HG03520 (cell line): Measurements from ENCODE around the gene CSN1S1.
"Not testable (repeated sequence)": the region's sequence is repeated elsewhere in the genome, so short reads cannot be mapped to it uniquely, and the experiment has no call there.

ENCODE experiments used
- ATAC-seq: cut with Tn5 transposase; IDR thresholded peaks from one replicate; pipeline ENCODE4 v1.9.1; 2021; ENCODE audit warnings: mild to moderate bottlenecking, moderate library complexity; ENCODE audit not compliant: unreplicated experiment

CSN1S1 gene, protein sequence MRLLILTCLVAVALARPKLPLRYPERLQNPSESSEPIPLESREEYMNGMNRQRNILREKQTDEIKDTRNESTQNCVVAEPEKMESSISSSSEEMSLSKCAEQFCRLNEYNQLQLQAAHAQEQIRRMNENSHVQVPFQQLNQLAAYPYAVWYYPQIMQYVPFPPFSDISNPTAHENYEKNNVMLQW

DNA sequence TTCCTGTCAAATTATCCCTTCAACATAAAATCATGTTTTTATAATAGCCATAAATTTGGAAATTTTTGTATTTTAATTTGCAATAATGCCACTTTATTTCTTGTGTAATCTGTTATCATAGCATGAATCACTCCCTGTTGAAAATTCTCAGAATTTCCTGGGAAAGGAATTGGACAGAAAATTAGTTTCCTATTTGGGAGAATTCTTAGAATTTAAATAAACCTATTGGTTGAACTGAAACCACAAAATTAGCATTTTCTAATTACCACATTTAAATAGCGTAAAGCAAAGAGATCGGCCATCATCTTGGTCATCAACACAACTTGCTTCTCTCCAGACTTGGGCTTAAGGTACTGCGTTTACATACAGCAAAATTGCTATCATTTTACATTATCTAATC, at the start of gene CSN1S1:
CSN1S1 (plus strand) TSS at position 301 of the 400 bp plus-strand sequence. CDS start 1,488 bp downstream, outside the sequence.
- no peak for ATAC-seq

DNA sequence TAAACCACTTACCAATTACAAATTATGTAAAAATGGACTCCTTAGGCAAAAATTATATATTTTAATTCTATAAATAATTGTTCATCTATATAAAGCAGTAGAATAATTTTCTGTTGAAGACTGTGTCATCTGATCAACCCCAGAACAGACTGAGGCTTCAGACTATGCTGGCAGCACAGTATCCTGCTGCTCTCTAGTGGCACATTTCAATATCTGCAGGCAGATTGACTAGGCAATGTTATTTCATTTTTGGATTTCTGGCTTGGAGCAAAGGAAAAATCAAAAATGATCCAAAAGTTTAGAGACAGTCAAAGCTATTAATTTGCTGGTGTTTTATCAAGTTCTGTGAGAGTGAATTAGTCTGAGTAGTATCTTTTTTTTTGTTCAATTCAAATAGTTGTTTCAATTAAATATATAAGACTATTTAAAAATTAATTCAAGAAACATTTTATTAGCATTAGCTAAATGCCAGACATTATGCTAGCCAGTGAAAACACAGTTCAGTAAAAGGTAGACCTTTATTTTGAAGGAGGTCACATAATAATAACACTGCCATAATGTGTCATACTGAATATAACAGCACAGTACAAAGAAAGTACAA, 49.6 kb upstream of the CSN1S1 start:
- ATAC-seq = peak; percentile 86

GRCh38 chr4:69882150-69882549, 48.7 kb upstream of the CSN1S1 start:
- no peak for ATAC-seq

- no peak for ATAC-seq
Observed at GRCh38 chr4:69888336-69888735, 42.5 kb upstream of the CSN1S1 start.

GRCh38 chr4:69894186-69894585, 36.7 kb upstream of the CSN1S1 start:
- no peak for ATAC-seq

- ATAC-seq = no peak
Observed at GRCh38 chr4:69894721-69895120, 36.1 kb upstream of the CSN1S1 start.

- no peak for ATAC-seq
Observed at GRCh38 chr4:69896530-69897116, 34.2 kb upstream of the CSN1S1 start.

DNA sequence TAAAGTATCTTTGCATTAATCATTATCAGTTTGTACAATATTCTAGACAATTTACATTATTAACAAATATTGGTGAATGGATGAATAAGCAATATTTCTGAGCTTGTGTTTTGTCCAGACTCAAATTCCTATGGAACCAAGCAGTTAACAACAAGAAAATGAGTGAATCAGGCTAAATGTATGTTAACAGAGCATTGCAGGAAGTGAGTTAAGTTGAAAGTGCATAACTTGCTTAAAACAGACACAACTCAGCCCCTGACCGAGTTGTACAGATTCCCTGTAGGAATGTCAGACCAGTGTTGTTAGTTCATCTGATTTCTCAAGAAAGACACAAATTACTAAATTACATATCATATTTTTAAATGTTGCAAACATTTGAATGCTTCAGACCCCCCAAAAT, 23.7 kb upstream of the CSN1S1 start:
- no peak for ATAC-seq

DNA sequence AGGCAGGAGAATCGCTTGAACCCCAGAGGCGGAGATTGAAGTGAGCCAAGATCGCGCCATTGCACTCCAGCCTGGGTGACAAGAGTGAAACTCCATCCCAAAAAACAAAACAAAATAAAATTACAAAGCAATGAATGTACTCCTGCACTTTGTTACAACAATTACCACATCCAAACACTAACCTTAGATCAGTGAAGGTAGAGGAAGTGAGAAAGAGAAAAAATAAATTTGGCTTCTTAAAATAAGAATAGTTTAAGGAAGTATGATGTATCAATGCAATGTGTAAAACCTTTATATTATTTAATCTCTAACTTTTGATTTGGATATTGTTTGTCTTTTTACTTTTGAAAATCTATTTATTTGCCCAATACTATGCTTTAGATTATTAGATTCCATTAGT, 21.7 kb upstream of the CSN1S1 start:
- ATAC-seq = no peak

DNA sequence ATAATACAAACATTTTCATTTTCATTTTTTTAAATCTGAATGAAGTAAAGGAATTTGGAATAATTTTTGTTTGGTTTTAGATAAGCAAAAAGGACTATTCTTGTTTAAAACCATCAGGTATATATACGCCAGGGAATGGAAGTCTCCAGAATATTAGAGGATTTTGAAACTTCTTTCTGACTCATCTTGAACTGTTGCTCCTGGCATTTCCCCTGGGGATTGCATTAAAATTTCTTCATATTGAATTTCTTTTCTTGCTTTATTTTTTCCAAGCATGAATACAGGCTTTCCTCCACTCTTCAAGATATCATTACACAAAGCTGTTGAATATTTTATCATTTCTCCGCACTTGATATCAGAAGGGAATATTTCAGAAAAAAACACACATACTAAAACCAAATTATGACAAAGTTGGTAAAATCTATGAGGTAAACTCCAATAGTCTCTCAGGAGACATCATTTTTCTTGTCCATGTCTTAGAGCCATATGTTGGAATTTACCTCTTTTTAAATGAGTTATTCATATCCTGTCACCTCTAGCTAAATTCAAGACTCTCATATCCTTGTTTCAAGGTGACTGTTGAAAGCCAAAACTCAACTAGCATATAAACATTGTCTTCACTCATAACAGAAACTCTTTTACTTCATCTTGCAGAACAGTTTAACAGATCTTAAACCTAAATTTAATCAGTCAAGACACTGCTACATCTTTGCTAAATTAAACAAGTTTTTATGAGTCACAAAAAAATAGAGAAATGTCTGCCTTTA, 20.7 kb upstream of the CSN1S1 start:
- ATAC-seq = peak; percentile 83

- ATAC-seq = no peak
Observed at GRCh38 chr4:69920874-69921273, 10.0 kb upstream of the CSN1S1 start.

DNA sequence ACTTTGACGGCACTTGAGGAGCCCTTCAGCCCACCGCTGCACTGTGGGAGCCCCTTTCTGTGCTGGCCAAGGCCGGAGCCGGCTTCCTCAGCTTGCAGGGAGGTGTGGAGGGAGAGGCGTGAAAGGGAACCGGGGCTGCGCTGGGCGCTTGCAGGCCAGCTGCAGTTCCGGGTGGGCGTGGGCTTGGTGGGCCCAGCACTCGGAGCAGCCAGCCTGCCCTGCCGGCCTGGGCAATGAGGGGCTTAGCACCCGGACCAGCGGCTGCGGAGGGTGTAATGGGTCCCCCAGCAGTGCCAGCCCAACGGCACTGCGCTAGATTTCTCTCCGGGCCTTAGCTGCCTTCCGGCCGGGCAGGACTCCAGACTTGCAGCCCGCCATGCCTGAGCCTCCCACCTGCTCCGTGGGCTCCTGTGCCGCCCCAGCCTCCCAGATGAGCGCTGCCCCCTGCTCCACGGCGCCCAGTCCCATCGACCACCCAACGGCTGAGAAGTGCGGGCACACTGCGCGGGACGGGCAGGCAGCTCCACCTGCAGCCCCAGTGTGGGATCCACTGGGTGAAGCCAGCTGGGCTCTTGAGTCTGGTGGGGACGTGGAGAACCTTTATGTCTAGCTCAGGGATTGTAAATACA, 7.0 kb upstream of the CSN1S1 start:
- not testable (repeated sequence) for ATAC-seq

GRCh38 chr4:69934150-69934549, 3.3 kb downstream of the CSN1S1 start:
- no peak for ATAC-seq

DNA sequence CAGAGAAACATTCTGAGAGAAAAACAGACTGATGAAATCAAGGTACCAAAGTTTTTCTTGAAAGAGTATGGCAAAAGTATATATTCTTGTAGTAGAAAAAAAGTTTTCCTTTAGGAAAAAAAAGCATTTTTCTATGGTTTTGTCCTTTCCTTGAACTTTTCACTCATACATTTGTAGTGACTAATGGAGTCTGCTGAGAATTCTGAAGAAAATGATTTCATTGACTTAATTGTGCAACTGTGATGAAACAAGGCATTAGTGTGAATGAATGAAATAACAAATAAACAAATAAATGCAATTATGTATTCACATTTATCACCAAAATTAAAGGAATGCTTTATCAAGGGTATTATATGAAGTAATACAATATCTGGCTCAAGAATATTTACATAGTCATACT, 5.7 kb downstream of the CSN1S1 start:
- ATAC-seq = no peak

DNA sequence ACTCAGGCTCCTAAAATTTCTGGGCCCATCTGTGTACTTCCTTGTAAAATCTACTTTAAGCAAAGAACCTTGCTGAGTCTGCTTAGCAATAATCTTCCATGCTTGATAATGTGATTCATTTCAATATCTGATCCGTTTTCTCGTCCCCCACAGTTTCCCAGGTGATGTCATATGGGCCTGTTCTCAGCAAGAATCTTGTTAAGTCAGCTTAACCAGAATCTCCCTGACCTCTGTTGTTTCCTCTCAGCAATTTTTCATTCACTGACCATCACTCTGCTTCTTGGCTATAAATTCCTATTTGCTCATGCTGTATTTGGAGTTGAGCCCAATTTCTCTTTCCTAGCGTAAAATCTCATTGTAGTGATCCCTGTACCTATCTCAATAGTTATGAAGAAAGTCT, 20.7 kb downstream of the CSN1S1 start:
- ATAC-seq = no peak

DNA sequence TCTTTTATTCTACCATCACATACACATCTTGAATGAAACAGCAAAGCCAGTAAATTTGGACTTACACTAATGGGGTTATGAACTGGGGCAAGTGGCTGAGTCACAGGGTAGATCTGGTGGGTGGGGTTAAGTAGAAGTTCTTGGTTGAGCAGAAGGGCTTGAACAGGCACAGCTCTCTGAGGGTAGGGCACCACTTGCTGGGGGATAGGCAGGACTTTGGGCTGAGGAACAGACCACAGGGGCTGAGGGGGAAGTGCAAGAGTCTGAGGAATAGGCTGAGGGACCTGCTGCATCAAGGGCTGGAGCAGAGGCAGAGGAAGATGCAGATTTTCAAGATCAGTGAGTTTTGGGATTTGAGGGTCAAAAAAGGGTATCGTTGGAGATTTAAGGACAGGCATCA, 26.3 kb downstream of the CSN1S1 start:
- ATAC-seq = no peak

DNA sequence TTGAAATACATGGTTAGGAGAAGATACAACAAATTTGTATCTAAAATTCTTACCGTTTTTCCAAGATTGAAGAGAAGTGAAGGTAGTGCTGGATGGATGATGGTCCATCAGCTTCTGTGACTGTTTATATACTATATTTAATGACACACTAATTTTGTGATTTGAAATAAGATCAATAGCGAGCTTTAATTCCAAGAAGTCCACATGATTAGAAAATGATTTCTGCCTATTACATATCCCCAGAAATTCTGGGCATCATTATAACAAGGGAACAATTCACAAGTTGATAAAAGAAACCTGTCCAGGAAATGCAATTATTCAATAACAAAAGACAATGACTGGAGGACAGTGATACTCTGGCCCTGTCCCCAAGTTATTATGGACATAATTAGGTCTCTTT, 34.8 kb downstream of the CSN1S1 start, which contains the start of gene CSN2:
CSN2 (minus strand) TSS at position 101 of the 400 bp plus-strand sequence. CDS start 4,733 bp downstream, outside the sequence.
- ATAC-seq = no peak

GRCh38 chr4:69970071-69970470, 39.2 kb downstream of the CSN1S1 start:
- ATAC-seq = no peak

DNA sequence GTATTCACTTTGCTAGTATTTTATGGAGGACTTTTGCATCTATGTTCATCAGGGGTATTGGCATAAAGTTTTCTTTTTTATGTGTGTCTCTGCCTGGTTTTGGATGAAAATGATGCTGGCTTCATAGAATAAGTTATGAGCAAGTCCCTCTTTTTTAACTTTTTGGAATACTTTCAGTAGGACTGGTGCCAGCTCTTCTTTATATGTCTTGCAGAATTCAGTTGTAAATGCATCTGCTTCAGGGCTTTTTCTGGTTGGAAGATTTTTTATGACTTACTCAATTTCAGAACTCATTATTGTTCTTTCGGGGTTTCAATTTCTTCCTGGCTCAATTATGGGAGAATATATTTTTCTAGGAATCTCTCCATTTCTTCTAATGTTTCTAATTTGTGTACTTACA, 43.8 kb downstream of the CSN1S1 start:
- no peak for ATAC-seq

DNA sequence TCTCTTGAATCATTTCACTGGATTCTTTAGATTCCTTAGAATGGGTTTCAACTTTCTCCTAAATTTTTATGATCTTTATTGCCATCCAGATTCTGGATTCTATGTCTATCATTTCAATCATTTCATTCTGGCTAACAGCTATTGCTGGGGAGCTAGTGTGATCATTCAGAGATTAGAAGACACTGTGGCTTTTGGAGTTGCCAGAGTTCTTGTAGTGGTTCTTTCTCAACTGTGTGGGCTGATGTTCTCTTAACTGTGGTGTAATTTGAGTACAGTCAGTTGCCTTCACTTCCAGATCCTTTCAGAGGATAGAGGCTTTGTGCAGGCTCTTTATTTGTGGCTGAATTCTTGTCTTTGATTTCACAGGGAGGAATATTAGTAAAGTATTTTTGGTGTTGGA, 46.7 kb downstream of the CSN1S1 start:
- no peak for ATAC-seq

GRCh38 chr4:69984030-69984443, 53.2 kb downstream of the CSN1S1 start:
- peak; percentile 52 for ATAC-seq
